Stimulated activated naive CD8-positive, alpha-beta T cell treated with anti-CD3 and anti-CD28 coated beads, Interleukin-15, Interleukin-2, amounts not matched to agents 100 U/mL and 50 U/mL, for 24 hours (primary cell): Measurements from ENCODE around the gene TOB2.
"Not testable (repeated sequence)": the region's sequence is repeated elsewhere in the genome, so short reads cannot be mapped to it uniquely, and the experiment has no call there.

Source experiments
- ATAC-seq: fragments of 150-1000 bp; cut with Tn5 transposase; one replicate; pipeline ENCODE4 v1.10.0; 2021
- DNase-seq: peaks from one replicate; pipeline ENCODE4 v3.0.0; 2021

TOB2 gene

DNA sequence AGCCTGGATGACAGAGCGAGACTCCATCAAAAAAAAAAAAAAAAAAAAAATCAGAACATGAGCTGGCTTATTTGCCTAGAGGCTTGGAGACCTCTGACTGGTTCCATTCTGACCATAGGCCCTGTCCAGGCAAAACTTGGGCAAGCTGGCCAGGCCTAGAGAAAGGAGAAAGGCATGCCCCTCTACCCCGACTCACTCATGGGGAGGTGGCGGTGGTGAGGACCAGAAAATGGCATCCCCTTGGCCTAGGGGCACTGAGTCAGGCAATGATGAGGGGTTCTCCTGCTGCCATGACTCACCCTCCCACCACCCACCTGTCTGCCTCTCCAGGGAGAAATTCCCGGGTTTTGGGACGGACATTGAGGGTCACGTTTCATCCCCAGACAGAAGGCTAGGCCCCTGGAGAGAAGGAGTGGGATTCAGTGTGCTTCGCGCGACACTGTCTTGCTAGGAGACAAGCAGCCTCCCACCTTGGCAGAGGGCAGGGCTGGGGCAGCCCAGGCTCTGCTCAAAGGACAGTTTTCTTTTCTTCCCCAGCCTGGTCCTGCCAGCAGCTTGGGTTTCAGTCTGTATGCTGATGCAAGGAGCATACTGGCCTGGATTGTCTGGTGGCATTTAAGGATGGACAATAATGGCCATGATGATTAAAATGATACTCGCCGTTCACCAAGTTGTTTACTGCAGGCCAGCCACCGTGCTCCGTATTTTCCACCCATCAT lies 17.2 kb downstream of the TOB2 start:
- ATAC-seq (no peak), DNase-seq (no peak)

GRCh38 chr22:41425660-41426365 lies 20.8 kb downstream of the TOB2 start:
- ATAC-seq (peak; percentile 72), DNase-seq (peak; percentile 30)

DNA sequence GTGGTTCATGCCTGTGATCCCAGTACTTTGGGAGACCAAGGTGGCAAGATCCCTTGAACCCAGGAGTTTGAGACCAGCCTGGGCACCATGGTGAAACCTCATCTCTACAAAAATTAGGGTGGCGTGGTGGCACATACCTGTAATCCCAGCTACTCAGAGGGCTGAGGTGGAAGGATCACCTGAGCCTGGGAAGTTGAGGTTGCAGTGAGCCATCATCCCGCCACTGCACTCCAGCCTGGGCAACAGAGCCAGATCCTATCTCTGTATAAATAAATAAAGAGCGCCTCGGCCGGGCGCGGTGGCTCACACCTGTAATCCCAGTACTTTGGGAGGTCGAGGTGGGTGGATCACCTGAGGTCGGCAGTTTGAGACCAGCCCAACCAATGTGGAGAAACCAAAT lies 27.9 kb downstream of the TOB2 start:
- DNase-seq (no peak), ATAC-seq (no peak)

GRCh38 chr22:41417622-41418390 lies 28.8 kb downstream of the TOB2 start:
- ATAC-seq = no peak
- no peak for DNase-seq

GRCh38 chr22:41415554-41415953 lies 31.0 kb downstream of the TOB2 start:
- ATAC-seq (no peak), DNase-seq (no peak)

DNA sequence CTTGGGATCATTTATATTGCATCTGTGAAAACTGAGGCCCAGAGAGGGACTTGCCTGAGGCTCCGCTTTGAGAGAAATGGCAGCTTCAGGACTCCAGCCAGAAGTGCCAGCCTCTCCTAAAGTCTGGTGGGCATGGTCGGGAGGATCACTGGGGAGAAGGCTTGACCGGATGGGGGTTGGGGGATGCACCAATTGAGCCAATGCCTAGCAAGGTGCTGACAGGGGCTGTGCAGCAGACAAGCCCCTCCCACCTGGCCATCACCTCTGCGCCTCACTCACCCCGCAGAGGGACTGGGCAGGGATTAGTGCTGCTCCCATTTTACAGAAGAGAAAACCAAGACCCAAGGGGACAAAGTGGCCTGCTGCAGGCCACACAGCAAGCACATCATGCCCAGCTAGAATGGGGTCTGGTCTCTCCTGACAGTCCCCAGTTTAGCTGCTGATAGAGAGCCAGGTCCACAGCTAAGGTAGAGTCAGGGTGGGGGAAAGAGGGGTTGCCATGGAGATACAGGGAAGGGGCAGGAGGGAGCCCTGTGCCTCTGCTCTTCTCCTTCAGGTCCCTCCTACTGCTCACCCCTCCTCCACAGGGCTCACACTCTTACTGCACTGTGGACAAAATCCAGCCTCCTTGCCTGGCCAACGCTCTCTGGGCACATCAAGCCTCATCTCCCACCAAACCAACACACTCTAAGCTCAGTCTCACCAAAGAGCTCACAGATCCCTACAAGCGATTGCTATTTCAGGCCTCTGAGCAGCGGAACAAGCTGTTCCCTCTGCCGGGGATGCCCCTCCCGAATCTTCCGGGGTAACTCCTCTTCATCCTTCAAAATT lies 35.4 kb downstream of the TOB2 start:
- no peak for DNase-seq

DNA sequence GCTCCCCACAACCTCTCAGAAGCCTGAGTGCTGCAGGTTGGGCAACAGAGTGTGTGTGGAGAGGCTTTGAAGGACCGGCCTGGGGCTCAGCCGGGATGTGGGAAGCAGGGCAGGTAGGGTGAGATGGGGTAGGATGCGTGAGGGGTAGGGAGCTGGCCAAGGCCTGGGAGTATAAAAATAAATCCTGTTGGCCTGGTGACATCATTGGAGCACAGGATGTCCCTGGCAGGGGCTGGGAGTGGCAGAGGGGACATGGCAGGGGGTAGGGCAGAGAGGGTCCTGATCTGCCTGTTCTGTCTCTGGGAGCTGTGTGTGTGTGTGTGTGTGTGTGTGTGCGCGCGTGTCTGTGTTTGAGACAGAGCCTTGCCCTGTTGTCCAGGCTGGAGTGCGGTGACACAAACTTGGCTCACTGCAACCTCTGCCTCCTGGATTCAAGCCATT lies 36.3 kb downstream of the TOB2 start:
- no peak for DNase-seq
- ATAC-seq = no peak

More for the DNA sequence above, 35.4 kb downstream of the TOB2 start:
- no peak for ATAC-seq

GRCh38 chr22:41408665-41409064 lies 37.9 kb downstream of the TOB2 start:
- ATAC-seq = no peak
- no peak for DNase-seq

DNA sequence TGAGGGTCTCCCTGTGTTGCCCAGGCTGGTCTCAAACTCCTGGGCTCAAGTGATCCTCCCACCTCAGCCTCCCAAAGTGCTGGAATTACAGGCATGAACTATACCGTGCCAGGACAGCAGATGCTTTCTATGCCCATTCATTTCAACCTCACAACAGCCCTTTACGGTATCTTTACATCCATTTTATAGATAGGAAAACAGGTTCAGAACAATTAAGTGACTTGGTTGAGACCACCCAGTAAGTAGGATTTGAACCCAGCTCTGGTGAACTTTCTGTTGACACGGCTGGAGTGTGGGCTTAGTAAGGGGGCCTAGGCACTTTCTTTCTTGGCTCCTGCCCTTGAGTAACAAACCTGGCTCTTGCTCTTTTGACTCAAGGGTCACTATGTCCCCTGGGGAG lies 39.2 kb downstream of the TOB2 start:
- DNase-seq (no peak), ATAC-seq (no peak)

DNA sequence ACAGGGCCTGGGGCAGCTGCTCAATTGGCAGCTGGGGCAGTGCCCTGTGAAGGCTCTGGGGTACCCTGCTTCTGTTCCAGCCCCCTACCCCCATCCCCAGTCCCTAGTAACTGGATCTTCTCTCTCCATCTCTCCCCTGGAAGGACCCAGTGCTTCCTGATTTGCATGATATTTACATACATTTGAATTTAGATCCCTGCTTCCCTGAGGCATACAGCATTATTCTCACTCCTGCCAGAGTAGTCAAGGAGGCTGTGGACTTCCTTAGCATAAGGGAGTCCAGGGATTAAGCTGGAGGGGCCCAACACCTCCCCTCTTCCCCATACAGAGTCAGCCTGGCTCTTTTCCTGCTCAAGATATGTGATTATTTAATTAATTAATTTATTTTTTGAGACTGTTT lies 40.2 kb downstream of the TOB2 start:
- DNase-seq (no peak), ATAC-seq (no peak)

DNA sequence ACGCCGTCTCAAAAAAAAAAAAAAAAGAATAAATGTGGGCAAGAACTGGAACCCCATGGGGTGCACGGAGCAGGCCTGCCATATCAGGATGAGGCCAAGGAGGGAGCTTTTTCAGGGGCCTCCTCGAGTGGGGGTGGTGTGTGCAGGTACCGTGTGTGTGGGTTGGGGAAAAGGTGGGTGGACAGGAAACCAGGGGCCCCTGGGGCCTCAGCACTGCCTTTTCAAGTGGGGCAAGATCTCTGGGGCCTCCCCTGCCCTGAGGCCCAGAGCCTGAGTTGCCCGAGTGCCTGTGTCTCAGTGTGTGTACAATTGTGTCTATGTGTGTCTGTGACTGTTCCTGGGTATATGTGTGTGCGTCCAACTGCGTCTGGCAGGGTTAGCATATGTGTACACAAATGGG lies 41.0 kb downstream of the TOB2 start:
- ATAC-seq (peak; percentile 44), DNase-seq (peak; percentile 52)

- ATAC-seq (peak; percentile 99), DNase-seq (peak; percentile 87)
These were observed 42.9 kb downstream of the TOB2 start for GRCh38 chr22:41403532-41404318.

- ATAC-seq, DNase-seq: not testable (repeated sequence)
These were observed 43.8 kb downstream of the TOB2 start for GRCh38 chr22:41402851-41403250.

DNA sequence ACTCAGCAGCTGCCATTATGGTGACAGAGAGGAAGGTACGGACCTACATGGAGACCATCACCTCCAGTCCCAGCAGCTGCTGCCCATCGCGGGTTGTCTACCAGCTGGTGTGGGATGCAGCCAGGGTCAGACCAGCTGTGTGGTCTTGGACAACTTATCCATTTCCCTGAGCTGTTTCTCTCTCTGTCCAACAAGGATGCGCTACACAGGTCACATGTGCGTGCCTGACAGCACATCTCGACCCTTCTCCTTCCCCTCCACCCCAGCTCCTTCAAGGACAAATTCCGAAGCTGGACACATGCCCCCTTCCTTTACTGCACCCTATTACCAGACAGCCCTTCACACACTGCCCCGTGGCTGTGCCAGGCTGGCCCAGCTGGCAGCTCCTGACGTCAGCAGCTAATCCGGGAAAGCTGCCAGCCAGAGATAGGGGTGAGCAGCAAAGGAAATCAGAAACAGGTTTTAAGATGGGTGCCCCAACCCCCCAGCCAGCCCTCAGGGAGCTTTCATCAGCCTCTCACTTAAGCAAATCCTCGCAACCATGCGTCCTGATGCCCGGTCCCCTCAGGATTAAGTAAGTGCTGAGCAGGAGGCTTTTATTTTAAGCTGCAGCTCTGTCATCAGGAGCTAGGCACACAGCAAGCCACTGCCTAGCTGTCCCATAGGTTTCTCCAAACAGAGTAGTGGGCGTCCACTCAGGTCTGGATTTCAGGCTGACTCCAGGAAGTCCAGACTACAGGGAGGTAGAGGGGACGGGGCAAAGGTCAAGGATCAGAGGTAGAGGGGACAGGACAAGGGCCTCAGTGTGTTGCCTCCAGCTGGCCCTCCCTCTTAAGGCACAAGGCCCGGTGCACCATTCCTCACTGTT lies 44.6 kb downstream of the TOB2 start:
- ATAC-seq = no peak
- no peak for DNase-seq

DNA sequence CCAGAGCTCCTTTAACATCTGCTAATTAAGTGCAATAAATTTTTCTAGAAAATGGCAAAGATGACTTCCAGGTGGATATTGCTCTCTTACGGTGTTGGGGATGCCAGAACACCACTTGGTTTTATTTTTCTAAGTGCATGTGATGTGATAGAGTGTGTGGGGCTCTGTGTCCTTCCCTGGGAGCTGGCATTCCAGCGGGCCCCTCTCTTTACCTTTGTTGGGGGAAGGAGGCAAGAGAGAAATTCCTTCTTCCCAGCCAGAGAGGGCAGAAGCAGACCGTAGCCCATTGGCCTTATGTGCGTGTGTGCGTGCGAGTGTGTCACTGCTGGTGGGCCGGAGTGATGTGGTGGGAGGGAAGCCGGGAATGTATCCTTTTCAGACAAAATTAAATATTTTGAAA lies 47.7 kb downstream of the TOB2 start:
- DNase-seq (no peak), ATAC-seq (no peak)

- ATAC-seq (no peak), DNase-seq (no peak)
These were observed 49.3 kb downstream of the TOB2 start for GRCh38 chr22:41397143-41397811.

DNA sequence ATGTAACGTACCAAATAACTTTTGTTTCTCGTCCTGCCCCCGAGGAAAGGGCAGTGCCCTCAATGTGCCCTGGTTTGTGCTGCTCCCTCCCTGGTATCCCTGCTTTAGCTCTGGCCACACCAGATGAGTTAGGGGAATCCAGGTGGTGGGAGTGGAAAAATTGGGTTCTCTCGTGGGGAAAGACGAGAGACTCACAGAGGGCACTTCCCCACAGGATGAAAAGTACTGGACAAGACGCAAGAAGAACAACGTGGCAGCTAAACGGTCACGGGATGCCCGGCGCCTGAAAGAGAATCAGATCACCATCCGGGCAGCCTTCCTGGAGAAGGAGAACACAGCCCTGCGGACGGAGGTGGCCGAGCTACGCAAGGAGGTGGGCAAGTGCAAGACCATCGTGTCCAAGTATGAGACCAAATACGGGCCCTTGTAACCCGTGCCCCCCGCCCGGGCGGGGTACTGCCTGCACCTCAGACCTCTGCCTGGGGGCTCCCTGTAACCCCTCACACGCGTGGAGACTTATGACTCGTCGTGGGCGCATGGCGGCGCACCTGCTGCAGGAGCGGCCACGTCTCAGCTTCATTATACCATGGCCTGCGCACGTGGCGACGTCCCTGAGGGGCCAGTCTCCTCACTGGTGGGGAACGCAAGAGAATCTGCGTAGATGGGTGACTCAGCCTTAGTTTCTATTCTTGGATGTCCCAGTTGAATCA lies 50.9 kb downstream of the TOB2 start:
- DNase-seq (no peak), ATAC-seq (no peak)

GRCh38 chr22:41394012-41394356 lies 52.6 kb downstream of the TOB2 start:
- no peak for ATAC-seq
- no peak for DNase-seq

DNA sequence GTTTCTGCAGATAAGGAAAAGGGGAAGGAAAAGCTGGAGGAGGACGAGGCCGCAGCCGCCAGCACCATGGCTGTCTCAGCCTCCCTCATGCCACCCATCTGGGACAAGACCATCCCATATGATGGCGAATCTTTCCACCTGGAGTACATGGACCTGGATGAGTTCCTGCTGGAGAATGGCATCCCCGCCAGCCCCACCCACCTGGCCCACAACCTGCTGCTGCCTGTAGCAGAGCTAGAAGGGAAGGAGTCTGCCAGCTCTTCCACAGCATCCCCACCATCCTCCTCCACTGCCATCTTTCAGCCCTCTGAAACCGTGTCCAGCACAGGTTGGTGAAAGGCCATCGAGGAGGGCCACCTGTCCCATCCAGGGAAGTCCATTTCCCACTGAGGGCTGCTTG lies 59.3 kb downstream of the TOB2 start:
- ATAC-seq = no peak
- no peak for DNase-seq
